Keratinocyte (primary cell): Measurements from ENCODE around the gene SH3BGRL. TPM values are rescaled to one million over a fixed set of nuclear protein-coding genes. Genes with fewer than 3 reads are reported as not detected.

Experiments
- DNase-seq: peaks from one replicate; pipeline ENCODE4 v3.0.0-alpha.2; 2011; ENCODE audit warnings: low read depth, missing footprints, low spot score
- FAIRE-seq: peaks from 2 replicates; lab custom pipeline; 2011; peaks lifted over from hg19 to GRCh38; lab: Jason Lieb, UNC
- H2AFZ ChIP-seq: 2 replicates; pipeline ENCODE4 v1.6.0; 2012; ENCODE audit warnings: low read length, control low read depth, inconsistent platforms; ENCODE audit not compliant: control insufficient read depth
- H3K27ac ChIP-seq: 2 replicates; pipeline ENCODE4 v1.5.1; 2011; ENCODE audit warnings: low read length; ENCODE audit not compliant: control insufficient read depth, insufficient read depth
- H3K27me3 ChIP-seq: 3 replicates; pipeline ENCODE4 v1.6.0; 2011; ENCODE audit warnings: low read length; ENCODE audit not compliant: control insufficient read depth, insufficient read depth; ENCODE audit errors: extremely low read depth
- H3K36me3 ChIP-seq, 2 experiments: 2 replicates in 1 of 2; 3 replicates in 1 of 2; pipeline ENCODE4 v1.5.1; 2011; ENCODE audit warnings: low read length in 2 of 2, mild to moderate bottlenecking in 1 of 2; ENCODE audit not compliant: control insufficient read depth in 2 of 2, insufficient read depth in 2 of 2; ENCODE audit errors: extremely low read depth in 1 of 2
- H3K4me1 ChIP-seq: 3 replicates; pipeline ENCODE4 v1.5.1; 2011; ENCODE audit warnings: low read length; ENCODE audit not compliant: control insufficient read depth, insufficient read depth; ENCODE audit errors: extremely low read depth
- H3K4me2 ChIP-seq: 3 replicates; pipeline ENCODE4 v1.6.0; 2011; ENCODE audit warnings: low read depth, low read length; ENCODE audit not compliant: control insufficient read depth, insufficient read depth; ENCODE audit errors: extremely low read depth
- H3K4me3 ChIP-seq, 3 experiments: fragments of 200-600 bp in 1 of 3; sonication (generic) in 1 of 3; 2 replicates in 2 of 3; 3 replicates in 1 of 3; pipeline ENCODE4 v1.5.1; 2011 to 2016; ENCODE audit warnings: low read length in 3 of 3, mild to moderate bottlenecking in 3 of 3, control low read depth in 2 of 3, inconsistent platforms in 1 of 3, low read depth in 1 of 3, mixed read lengths in 1 of 3, mixed run types in 1 of 3, moderate library complexity in 1 of 3; ENCODE audit not compliant: control insufficient read depth in 2 of 3, insufficient read depth in 2 of 3; ENCODE audit errors: extremely low read depth in 1 of 3
- H3K79me2 ChIP-seq: 2 replicates; pipeline ENCODE4 v1.6.0; 2012; ENCODE audit warnings: low read length; ENCODE audit not compliant: control insufficient read depth, insufficient read depth
- H3K9ac ChIP-seq: 3 replicates; pipeline ENCODE4 v1.6.0; 2011; ENCODE audit warnings: low read length; ENCODE audit not compliant: control insufficient read depth, insufficient read depth; ENCODE audit errors: extremely low read depth
- H3K9me1 ChIP-seq: 3 replicates; pipeline ENCODE4 v1.6.0; 2011; ENCODE audit warnings: low read length; ENCODE audit not compliant: control insufficient read depth, insufficient read depth; ENCODE audit errors: extremely low read depth
- H3K9me3 ChIP-seq: 2 replicates; pipeline ENCODE4 v1.5.1; 2012; ENCODE audit warnings: low read depth, low read length; ENCODE audit not compliant: control insufficient read depth
- H4K20me1 ChIP-seq: 3 replicates; pipeline ENCODE4 v1.6.0; 2011; ENCODE audit warnings: low read length; ENCODE audit not compliant: control insufficient read depth, insufficient read depth; ENCODE audit errors: extremely low read depth
- CTCF ChIP-seq, 3 experiments: IDR thresholded peaks in 1 of 3; conservative IDR thresholded peaks in 1 of 3; optimal IDR thresholded peaks in 1 of 3; 2 replicates in 2 of 3; 3 replicates in 1 of 3; pipeline versions ENCODE3 to v1.5.1; 2011; ENCODE audit warnings: low read length in 3 of 3, mild to moderate bottlenecking in 3 of 3, moderate library complexity in 2 of 3, control low read depth in 1 of 3, inconsistent platforms in 1 of 3; ENCODE audit not compliant: insufficient read depth in 2 of 3; ENCODE audit errors: extremely low read depth in 1 of 3
- EZH2 ChIP-seq: IDR thresholded peaks from one replicate; pipeline ENCODE4 v1.6.1; 2012; ENCODE audit warnings: inconsistent platforms, mild to moderate bottlenecking, low read length, moderate library complexity
- dilution Hi-C: fragments of 300-500 bp; cut with MboI; formaldehyde crosslinking; loops from one replicate; pipeline ENCODE4 v1.7.0; 2020; ENCODE audit warnings: low sequenced_read_pairs; ENCODE audit not compliant: extremely low pct_ligation_motif_present
- polyA plus RNA-seq, 5 experiments: library from polyadenylated mRNA; depleted of rRNA in 3 of 5; stranded (reverse) in 3 of 5; stranded (forward) in 1 of 5; unstranded in 1 of 5; fragments of >200 nt; gene quantifications; 1 replicate in 1 of 5; 2 replicates in 3 of 5; 3 replicates in 1 of 5; pipeline versions ENCODE4 v1.2.1 to v1.2.3, GENCODE V29; 2011 to 2012; ENCODE audit warnings: missing spikeins in 2 of 5, low read depth in 1 of 5, low replicate concordance in 1 of 5

The SH3BGRL gene
- polyA plus RNA-seq, 1 donor (not counting 4 experiments of a cell fraction or from before 2014, with no cell fraction given), result 82.4 TPM

- Histone ChIP-seq H3K27me3 (no peaks in the 10 kb centered on the region), H3K4me3 (no peak overlapping the region), H3K9ac (no peak overlapping the region), H3K36me3 (peaks cover 0 to 1% of the 10 kb centered on the region in 2 experiments), H3K9me3 (no peaks in the 10 kb centered on the region), H3K4me1 (no peaks in the 10 kb centered on the region), H4K20me1 (no peaks in the 10 kb centered on the region), H3K79me2 (no peaks in the 10 kb centered on the region), H3K27ac (no peak overlapping the region), H3K9me1 (no peaks in the 10 kb centered on the region), H3K4me2 (no peak overlapping the region), H2AFZ (no peak overlapping the region)
- DNase-seq, result no peak
- dilution Hi-C loops, result no loop called here
- FAIRE-seq, result no peak
- TF ChIP-seq EZH2 (no peak), CTCF (optimal IDR thresholded peaks at IDR 0.05 in 1 of 3, IDR thresholded peaks at IDR 0.05 in 1 of 3, conservative IDR thresholded peaks at IDR 0.05 in 1 of 3; ENCODE audit: extremely low read depth in 1 of 3, insufficient read depth in 2 of 3, low read length in 3 of 3) (peak in 1 of 3 experiments; percentile 17)
These were observed 78.2 kb downstream of the SH3BGRL start for GRCh38 chrX:81280148-81280547.

GRCh38 chrX:81286075-81286474 is 84.2 kb downstream of the SH3BGRL start:
- Histone ChIP-seq H3K36me3 (no peaks in the 10 kb centered on the region), H3K4me2 (no peak overlapping the region), H3K27ac (no peak overlapping the region), H3K4me1 (no peaks in the 10 kb centered on the region), H3K9me1 (no peaks in the 10 kb centered on the region), H3K9ac (no peak overlapping the region), H3K9me3 (no peaks in the 10 kb centered on the region), H2AFZ (no peak overlapping the region), H3K4me3 (no peak overlapping the region), H4K20me1 (no peaks in the 10 kb centered on the region), H3K79me2 (no peaks in the 10 kb centered on the region), H3K27me3 (no peaks in the 10 kb centered on the region)
- dilution Hi-C loops, result no loop called here
- FAIRE-seq (no peak), DNase-seq (no peak)
- TF ChIP-seq EZH2 (no peak), CTCF (optimal IDR thresholded peaks at IDR 0.05 in 1 of 3, IDR thresholded peaks at IDR 0.05 in 1 of 3, conservative IDR thresholded peaks at IDR 0.05 in 1 of 3; ENCODE audit: extremely low read depth in 1 of 3, insufficient read depth in 2 of 3, low read length in 3 of 3) (no peak)
